HG03095 (cell line): Measurements from ENCODE around the gene PEX11A.

Experiments
- ATAC-seq: cut with Tn5 transposase; IDR thresholded peaks from one replicate; pipeline ENCODE4 v1.9.1; 2021; ENCODE audit warnings: moderate library complexity; ENCODE audit not compliant: unreplicated experiment

Gene PEX11A

DNA sequence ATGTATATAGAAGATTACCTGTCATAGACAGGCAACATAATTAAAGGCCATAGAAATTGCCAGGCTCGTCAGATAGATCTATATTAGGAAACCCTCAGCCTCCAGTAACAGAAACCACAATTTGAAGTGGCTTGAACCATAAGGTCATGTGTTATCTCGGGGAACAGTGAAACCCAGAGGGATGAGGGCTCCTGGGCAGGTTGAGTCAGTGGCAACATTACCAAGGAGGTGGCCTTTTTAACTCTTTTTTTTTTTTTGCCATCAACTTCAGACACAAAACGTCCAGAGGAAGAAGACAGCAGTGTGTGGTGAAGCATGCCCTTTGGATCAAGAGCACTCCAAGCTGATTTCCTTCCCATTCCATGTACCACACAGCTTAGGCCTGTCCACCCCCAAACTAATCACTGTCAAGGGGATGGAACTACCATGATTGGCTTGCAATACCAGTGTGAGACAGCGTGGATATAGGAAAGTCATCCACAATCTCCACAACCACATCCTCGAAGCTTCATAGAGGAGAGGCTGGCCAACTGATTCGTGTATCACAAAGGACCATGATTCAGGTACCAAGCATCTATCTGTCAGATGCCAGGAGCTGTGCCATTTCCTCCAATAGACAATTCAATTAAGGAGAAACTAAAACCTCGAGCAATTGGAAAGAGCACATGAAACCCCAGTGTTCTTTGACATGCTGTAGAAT, 34.3 kb downstream of the PEX11A start:
- ATAC-seq: no peak

DNA sequence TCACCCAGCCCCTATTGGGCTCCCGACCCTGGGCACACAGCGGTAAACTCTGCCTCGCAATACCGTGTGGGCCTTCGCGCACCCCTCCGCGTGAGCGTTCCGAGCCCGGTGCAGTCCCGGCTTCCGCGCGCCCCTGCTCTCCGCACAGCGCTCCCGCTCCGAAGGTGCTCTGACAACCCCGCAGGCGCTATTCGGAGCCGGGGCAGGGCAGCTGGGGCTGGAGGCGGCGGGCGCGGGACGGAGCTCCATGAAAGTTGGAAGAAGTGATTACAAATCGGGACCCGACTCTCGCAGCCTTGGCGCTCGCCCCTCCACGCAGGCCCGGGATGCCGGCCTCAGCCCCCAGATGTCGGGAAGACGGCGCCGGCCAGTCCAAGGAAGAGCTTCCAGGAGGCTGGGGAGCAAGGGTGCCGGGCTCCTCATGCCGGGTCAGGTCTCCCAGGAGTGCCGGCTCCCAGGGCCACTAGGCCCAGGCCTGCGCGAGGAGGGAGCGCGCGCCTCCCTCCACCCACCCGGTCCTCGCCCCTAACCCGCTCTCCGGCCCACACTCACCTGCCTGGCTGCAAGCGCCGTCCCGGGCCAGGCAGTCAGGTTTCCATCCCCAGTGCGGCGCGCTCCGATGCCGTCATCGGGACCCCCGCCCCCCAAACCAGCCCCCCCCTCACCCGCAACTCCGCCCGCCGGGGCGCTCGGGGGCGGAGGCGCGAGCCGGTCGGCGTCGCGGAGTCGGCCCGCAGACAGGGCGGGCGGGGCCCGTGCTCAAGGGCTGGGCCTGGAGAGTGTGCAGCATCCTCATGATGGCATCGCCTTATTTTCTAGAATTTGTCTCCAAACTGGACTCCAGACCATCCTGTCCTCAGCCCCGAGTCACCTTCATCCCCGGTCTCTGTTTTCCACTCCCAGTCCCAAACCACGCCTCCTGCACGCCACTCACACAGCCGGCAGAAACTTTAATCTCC, 35.4 kb downstream of the PEX11A start, which contains the start of gene KIF7:
KIF7 (minus strand) TSS at position 621 of the 959 bp plus-strand sequence. CDS start 2,537 bp downstream, outside the sequence.
- no peak for ATAC-seq

DNA sequence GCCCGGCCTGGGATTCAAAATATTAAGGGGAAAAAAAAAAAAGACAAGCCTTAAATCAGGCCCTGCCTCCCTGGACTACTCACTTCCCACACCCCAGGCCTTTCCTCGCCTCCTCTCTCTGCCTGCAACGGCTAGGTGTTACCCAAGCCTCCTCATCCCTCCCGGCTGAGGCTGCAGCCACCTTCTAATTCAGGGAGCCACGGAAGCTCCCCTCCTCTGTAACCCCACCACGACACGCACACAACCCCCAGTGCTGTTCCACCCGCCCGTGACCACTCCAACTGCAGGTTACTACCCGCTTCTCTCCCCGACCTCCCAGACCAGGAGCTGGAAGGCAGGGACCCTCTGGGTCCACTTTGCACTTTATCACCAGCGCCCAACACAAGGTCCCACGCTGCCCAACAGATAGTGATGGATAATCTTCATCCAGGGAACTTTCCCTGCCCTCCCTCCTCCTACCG, 36.2 kb downstream of the PEX11A start:
- no peak for ATAC-seq

DNA sequence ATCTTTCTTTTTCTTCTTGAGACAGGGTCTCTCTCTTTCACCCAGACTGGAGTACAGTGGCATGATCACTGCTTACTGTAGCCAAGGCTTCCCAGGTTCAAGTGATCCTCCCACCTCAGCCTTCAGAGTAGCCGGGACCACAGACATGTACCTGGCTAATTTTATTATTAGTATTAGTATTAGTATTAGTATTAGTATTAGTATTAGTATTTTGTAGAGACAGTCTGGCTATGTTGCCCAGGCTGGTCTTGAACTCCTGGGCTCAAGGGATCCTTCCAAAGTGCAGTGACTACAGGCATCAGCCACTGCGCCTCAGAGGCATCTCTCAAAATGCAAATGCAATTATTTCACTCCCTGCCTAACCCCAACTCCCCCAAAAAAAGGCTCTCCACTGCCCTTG, 37.0 kb downstream of the PEX11A start:
- no peak for ATAC-seq

DNA sequence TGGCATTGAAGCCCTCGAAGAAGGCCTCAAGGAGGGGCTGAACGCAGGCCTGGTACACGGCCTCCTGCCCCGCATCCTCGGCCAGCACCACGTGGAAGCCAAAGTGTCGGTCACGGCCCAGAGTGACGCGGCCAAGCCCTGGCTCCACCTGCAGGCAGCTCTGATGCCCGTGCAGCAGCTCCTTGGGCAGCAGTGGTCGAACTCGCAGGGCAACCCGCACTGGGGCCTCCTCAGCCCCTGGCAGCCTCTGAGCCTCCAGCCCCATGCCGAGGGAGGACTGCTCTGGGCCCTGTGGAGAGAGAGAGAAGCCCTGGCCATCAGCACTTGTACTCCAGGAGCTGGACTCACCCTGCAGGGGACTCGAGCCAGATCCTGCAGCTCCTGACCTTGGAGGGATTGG, 37.9 kb downstream of the PEX11A start:
- ATAC-seq: no peak

DNA sequence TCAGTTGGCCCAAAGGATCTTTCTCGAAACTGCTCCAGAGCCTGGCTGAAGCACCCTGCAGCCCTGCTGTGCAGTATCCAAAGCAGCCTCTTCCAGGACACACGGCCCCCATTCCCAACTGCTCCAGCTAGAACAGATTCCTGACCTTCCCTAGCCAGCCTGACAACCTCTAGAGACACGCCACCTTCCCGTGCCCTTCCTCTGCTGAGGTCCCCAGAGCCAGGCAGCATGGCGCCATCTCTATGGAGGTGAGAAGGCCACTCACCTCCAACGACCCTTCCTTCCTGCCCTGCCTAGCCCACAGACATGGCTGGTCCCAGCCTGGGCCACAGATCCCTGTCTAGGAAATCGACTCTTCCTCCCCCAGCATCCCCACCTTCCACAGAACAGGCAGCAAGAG, 38.4 kb downstream of the PEX11A start:
- no peak for ATAC-seq

DNA sequence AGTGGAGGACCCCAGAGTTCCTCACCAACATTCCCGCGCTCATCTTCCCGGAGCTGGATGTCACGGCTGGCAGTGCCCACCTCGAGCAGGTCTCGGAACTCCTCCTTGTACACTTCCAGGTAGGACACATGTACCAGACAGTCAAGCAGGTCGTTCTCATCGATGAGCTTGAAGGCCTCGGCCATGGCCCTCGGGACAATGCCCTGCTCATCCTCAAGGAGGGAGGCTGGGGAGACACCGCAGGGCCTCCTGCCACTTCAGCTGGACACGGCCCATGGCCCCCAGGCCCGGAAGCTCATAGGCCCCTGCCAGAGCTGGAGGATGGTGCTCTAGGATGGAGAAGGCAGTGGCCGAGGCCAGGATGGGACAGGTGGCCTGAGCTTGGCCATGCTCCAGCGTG, 40.8 kb downstream of the PEX11A start:
- ATAC-seq: no peak

DNA sequence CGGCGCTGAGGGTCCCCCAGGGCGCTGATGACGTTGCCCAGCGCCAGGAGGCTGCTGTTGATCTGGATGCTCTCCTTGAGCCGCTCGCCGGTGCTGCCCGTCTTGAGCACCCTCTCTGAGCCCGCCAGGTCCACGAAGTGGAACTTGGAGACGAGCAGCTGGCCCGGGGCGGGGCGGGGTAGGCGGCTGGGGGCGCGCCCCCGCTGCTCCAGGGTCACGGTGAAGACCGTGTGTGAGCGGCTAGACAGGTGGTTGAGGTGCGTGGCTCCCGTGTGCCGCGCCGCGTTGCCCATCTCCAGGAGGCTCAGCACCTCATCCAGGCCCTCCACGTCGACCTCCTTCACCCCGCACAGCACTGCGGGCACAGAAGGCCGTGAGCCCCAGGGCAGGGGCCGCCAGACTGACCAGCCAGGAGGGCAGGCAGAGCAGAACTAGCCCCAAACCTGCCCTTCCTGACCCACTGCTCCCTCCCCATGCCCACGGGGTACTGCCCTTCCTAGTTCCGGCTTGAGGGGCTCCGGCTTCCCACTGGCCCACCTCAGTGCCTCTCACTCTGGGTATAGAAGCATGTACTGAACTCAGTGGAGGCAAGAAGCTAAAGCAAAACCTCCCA, 41.4 kb downstream of the PEX11A start:
- ATAC-seq: no peak

DNA sequence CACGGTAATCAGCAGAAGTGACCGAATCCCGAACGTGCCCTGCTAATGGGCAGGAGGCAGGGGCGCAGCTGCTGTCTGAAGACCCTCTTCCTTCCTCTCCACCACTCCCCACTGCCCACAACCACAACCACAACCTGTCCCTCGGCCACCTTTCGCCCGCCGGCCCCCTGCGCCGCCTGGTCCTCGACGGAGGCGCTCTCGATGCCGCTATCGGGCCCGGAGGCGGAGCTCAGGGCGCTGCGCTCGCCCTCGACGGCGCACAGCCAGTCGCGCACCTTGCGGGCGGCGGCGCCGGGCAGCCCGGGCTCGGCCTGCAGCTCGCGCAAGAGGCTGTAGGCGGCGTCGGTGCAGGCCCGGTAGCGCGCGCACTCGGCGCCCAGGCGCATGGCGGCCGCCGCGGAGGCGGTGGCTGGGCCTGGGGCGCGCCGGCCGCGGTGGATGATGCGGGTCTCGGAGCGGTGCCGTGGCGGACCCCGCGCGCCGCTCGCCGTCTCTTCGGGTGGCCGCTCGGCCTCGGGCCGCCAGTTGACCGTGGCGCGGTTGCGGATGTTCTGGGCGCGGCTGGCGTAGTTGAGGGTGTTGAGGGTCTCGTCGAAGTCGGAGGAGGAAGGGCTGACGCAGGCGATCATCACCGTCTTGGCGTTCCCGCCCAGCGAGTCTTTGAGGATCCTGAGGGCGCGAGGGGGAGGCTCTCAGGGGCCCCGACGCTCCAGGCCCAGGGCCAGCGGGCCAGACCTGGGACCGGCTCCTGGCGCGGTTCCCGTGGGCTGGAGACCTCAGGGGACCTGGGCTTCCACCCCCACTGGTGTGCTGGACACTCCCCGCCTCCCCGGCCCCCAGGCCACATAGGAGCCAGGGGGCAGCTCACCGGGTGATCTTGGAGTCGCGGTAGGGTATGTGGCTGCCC, 42.2 kb downstream of the PEX11A start:
- ATAC-seq: no peak

DNA sequence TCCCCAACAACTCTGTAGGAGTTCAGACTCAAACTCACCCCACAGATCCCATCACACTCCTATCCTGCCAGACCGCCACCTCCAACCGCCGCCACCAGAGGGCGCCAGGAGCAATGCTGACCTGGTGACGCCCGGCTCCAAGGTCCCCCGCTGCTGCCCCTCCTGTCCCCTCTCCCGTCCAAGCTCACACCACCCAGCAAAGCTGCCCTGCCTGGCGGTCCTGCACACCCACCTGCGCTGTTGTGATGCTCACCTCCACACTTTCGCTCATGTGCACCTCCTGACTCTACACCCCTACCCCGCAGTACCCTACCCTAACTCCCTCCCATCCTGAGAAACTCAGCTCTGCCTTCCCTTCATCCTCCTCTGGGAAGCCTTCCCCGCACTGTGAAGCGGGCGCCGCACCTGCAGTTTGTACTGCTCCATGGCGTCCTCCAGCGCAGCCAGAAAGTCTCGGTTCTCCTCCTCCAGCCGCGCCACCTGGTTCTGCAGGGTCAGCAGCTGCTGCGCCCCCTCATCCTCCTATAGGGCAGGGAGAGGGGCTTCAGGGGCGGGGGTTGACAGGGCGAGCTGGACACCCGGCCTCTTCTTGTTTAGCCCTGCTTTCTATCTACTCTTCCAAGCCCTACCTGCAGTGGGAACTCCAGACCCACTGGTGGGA, 43.2 kb downstream of the PEX11A start:
- ATAC-seq: no peak

DNA sequence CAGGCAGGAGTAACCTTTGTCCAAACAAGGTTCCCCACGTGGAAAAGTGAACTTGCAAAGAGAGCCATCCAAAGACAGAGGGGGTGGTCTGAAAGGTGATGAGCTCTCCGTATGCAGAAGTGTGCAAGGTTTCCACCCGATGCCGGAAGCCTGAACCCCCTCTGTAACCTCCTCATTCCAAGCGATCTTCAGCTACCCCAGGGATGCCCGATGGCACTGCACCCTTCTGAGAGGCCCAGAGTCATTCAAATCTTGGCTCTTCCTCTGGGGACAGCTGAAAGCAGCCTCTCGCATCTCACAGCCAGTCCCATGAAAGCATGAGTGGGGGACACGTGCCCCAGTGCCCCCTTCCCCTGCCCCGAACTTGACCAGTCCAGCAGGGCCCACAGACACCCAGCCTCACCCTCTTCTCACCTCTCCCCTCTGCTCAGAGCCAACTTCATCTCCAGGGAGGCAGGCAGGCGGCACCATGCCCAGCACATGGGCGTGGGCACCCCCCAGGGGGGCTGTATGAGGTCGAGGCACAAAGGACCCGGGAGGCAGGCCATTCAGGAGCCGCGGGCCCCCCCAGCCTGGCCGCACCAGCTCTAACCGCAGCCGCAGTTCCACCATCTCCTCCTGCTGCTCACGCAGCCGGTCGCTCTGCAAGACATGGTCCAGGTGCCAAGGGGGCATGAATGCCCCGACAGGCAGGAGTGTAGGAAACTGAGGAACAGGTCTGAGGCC, 44.0 kb downstream of the PEX11A start:
- no peak for ATAC-seq

DNA sequence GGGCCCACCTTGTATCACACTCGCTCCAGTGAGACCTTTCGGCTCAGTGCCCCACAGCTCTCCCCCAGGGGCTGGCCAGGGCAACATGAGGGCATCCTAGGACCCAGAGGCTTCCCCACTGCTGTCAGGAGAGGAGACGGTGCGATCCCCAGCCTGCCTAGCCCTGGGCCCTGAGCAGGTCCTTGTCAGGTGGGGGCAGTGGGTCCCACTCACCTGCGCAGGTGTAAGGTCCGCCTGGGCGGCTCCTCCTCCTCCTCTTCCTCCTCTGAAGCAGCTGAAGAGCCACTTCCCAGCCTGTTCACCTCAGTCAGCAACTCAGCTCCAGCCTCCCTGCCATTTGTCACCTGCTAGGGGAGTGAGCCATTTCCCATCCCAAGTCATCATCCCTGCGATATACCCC, 44.9 kb downstream of the PEX11A start:
- no peak for ATAC-seq

DNA sequence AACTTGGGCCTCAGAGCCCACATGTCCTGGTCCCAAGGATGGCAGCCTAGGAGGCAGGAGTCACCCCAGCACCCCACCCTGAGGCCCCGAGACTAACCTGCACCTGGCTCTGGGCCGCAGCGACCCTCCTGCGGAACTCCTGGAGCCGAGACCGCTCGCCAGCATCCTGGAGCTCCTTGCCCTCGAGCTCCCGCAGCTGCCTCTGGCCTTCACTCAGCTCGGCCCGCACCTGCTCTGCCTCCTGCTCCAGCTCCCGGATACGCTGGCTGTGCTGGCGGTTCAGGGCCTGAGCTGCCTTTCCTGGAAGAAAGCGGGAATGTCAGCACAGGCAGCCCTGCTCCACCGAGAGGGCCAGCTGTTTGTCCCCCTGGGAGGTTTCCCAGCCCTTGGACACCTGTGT, 48.4 kb downstream of the PEX11A start:
- no peak for ATAC-seq

DNA sequence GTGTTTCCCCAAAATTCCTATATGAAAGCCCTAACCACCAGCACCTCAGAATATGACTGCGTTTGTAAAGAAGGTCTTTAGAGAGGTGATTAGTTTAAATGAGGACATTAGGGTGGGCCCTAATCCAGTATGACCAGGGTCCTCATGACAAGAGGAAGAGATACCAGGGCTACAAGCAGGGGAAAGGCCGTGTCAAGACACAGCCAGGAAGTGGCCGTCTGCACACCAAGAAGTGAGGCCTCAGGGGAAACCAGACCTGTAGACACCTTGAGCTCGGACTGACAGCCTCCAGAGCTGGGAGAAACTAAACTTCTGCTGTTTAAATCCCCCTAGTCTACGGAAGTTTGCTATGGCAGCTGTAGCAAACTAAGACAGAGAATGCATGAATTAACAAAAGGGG, 49.5 kb downstream of the PEX11A start:
- no peak for ATAC-seq

DNA sequence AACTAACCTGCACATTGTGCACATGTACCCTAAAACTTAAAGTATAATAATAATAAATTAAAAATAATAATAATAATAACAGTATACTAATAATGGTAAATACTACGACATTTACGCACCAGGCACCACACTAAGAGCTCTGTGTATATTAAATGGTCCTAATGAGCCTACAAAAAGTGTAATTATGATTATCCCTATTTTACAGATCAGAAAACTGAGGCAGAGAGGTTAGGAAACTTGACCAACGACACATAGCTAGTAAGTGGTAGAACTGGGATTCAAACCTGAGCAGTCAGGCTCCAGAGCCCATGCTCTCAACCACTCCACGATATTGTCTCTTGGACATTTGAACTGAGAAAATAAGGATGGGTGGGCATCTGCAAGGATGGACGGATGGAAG, 50.3 kb downstream of the PEX11A start:
- no peak for ATAC-seq

DNA sequence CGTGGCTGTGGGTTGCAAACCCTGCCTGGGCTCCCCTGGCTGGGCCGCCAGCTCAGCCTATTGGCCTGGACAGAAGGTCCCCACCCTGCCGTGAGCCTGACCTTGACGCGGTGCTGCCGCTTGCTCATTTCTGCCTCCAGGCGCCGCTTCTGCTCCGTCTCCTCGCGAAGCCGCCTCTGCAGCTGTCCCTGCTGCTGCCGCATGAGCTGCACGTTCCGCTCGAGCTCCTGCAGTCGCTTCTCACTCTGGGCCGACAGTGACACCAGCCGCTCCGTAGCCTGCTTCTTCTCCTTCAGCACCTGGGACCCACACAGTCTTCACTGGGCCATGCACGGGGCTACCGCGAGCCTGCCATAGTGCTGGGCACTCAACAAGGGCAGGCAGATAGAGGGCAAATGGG, 57.0 kb downstream of the PEX11A start:
- no peak for ATAC-seq

DNA sequence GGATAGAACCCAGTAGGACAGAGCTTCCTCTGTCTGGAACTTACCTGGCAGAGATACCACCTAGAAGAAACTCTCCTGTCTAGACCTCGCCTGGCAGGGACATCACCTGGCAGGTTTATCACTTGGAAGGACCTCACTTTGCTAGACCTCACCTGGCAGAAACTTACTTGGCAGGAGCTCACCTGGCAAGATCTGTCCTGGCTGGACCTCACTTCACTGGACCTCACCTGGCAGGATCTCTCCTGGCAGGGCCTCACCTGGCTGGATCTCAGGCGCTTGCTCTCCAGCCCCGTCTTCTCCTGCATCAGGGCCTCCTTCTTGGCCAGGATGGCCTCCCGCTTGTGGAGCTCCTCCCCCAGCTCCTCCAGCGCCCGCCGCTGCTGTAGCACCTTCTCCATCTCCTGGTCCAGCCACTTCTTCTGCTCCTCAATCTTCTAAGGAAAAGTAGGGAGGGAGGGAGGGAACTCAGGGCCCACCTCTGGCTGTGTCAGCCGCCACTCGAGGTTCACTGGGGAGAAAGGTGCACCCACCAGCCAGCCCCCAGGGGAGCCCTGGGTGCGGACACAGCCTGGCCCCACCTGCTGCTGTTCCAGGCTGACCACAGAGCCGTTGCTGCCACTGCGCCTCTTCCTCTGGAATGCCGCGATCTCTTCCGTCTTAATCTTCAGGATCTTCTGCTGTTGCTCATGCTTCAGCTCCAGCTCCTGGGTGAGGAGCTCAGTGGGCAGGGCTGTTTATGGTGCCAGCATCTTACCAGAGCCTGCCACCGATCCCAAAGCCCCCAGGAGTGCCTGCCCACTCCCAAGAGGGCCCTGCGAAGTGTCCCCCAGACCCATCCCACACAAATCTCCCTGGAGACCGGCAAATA, 57.8 kb downstream of the PEX11A start:
- no peak for ATAC-seq

DNA sequence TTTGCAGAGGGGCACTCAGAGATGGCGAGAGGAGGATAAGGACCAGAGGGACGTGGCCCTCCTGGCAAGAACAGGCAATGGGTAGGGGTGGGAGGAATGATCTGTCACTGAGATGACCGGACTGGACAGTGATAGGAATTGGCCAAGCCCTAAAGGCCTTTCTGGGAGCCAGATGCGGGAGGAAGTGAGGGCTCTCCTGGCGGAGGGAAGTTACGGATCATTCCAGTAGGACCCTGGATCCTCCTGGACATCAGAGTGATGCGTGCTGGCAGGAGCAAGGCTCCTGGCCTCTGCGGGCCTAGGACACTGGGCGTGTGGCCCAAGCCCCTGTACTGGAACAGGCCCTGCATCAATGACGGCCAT, 58.7 kb downstream of the PEX11A start:
- ATAC-seq: no peak
